CD4-positive, alpha-beta T cell treated with Interleukin-4 for 4 hours (primary cell): Measurements from ENCODE around the gene TBX1.

Experiments
- DNase-seq: peaks from one replicate; pipeline ENCODE4 v3.0.0-alpha.2; 2020

TBX1 gene

DNA sequence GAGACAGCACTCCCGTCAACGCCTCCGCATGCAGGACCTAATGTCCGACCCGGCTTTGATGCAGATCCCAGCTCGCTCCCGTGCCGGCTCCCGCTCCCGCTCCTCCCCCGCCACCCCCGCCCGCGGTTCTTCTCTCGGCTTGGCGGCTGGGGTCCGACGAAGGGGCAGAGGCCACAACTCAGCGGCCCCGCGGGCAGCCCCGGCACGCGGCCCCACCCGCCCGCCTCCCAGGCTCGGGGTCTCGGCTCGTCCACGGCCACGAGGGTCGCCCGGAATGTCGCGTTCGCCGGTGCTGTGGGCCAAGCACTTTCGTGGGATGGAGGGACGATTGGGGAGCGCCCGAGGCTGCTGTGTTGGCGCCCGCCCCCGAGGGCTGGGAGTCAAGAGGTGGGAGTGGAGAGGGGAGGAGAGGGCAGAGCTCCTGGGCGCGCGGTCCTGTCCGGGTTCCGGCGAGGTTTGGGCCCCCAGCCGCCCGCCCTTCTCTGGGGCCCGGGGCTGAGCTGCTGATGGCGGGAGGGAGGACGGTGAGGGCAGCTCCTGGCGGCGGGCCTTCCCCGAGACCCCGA lies 5.3 kb upstream of the TBX1 start:
- no peak for DNase-seq

DNA sequence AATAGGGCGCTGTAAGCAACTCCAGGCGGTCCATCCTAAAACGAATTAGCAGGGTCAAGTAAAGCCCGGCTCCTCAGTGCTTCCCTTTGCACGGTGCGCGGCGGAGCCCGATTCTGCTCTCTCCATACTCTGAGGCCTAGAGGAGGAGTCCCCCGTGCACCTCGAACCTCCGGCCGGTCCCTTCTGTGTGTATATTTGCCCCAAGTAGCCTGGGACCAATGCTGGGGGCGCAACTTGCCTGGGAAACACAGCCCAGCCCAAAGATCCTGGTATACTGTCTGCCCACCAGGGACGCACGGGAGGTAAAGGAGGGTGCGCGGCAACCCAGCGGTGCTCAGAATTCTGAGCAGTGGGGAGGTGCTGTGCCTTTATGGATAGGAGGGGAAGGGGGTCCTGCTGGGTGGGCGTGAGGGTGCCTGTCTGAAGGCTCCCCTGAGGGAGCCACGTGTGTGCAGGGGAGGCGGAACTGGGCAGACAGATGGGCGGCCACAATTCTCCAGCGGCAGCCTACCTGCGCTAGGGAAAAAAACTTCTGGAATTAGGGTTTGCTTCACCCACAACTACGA lies 4.8 kb upstream of the TBX1 start:
- no peak for DNase-seq

- peak; percentile 59 for DNase-seq
These were observed 4.1 kb upstream of the TBX1 start for GRCh38 chr22:19756288-19757128.

GRCh38 chr22:19757140-19757984 lies 3.2 kb upstream of the TBX1 start:
- DNase-seq: no peak

DNA sequence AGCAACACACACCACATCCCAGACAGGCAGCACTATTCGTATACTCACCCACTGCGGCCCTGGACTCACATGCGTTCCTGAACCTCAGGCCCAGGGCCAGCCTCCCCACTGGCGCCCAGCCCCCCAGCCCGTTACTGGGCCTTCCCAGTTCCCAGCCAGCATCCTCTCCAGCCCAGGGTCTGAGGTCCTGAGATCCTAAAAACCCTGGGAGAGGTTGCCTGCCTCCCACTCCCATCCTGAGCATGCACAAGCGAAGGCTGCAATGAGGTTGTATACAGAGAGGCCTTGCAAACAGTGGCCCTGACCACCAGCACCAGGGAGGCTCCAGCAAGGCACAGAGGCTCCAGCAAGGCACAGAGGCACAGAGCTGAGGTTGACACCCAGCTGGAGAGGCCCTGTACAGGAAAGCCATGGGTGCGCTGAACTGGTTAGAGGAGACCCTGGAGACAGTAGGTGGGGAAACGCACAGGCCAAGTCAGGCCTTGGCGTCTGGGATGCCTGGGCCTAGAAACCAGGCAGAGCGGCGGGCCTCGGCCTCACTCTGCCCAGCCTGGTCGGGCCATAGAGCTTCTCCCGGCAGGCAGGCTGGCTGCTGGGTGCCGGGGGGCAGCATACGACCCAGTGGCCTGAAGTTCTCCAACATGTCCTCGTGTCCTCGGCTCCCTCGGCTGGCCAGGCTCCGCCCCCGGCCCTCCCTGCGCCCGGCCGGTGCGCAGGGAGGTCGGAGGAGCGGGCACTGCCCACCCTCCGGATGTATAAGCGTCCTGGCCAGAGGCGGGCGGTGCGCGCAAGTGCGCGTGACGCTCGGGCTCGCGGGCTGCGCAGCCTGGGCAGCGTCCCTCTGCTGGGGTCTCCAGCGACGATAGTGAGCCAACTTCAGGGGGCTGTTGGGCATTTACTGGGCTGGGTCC lies 2.3 kb upstream of the TBX1 start:
- no peak for DNase-seq

- DNase-seq: no peak
These were observed 1.6 kb upstream of the TBX1 start for GRCh38 chr22:19758896-19759426.

GRCh38 chr22:19759427-19760057 lies 1.0 kb upstream of the TBX1 start:
- DNase-seq: no peak

DNA sequence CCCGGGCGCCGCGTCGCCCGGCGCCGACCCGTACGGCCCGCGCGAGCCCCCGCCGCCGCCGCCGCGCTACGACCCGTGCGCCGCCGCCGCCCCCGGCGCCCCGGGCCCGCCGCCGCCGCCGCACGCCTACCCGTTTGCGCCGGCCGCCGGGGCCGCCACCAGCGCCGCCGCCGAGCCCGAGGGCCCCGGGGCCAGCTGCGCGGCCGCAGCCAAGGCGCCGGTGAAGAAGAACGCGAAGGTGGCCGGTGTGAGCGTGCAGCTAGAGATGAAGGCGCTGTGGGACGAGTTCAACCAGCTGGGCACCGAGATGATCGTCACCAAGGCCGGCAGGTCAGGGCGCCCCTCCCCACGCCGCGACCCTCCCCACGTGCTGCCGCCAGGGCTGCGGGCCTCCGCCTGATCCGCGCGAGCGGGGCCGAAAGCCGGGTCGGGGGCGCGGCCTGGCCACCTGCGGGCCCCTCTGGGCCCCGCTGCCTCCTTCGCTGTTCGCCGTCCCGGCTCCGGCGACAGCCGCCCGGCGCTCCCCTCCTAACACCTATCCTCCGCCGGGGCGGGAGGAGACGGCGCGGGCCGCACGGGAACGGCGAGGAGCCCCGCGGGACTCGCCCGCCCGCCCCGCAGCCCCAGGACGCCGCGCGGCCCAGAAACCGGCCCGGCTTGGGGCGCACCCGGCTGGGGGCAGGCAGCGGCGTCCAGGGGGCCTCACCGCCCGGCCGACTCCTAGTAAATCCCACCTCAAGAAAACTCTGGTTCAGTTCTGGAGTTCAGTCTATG lies 560 bp downstream of the TBX1 start:
- DNase-seq: no peak

GRCh38 chr22:19761725-19762567 lies 1.4 kb downstream of the TBX1 start:
- DNase-seq: no peak

GRCh38 chr22:19762568-19763457 lies 2.2 kb downstream of the TBX1 start:
- no peak for DNase-seq

GRCh38 chr22:19763458-19764298 lies 3.1 kb downstream of the TBX1 start:
- no peak for DNase-seq

GRCh38 chr22:19764299-19764593 lies 3.7 kb downstream of the TBX1 start:
- DNase-seq: no peak

- no peak for DNase-seq
These were observed 4.3 kb downstream of the TBX1 start for GRCh38 chr22:19764636-19765476.

DNA sequence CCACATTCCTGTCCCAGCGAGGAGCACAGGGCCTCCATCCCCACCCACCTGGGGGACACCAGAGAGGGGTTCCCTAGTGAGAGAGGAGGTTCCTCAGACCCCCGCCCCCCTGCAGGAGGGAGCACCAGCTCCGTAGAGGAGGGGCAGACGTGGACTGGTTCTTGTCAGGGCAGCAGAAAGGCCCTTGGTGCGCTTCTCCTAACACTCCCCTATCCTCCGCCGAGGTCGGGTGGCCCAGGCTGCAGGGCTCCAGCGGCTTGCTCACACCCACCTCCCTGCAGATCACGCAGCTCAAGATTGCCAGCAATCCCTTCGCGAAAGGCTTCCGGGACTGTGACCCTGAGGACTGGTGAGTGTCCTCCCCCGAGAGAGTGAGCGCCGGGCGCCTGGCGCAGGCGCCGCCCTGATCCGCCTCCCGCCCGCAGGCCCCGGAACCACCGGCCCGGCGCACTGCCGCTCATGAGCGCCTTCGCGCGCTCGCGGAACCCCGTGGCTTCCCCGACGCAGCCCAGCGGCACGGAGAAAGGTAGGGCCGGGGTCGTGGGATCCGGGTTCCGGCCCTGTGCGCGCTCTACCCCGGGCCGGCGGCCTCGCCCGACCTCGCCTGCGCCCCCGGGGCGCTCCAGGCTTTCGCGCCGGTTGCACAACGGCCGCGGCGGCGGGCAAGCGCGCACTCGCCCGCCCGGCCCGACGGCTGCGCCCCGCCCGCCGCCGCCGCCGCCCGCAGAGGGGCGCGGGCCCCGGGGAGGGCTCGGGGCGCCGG lies 5.1 kb downstream of the TBX1 start:
- no peak for DNase-seq

DNA sequence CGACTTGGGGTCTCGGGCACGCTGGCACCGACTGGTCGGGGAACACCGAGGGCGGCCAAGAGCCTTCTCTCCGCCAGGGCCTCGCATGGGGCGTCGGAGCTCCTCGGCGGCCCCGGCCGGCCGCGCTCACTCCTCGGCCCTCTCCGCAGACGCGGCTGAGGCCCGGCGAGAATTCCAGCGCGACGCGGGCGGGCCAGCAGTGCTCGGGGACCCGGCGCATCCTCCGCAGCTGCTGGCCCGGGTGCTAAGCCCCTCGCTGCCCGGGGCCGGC lies 5.6 kb downstream of the TBX1 start:
- no peak for DNase-seq
